ENCODE data around the gene CHODL.

CHODL gene, protein sequence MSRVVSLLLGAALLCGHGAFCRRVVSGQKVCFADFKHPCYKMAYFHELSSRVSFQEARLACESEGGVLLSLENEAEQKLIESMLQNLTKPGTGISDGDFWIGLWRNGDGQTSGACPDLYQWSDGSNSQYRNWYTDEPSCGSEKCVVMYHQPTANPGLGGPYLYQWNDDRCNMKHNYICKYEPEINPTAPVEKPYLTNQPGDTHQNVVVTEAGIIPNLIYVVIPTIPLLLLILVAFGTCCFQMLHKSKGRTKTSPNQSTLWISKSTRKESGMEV

DNA sequence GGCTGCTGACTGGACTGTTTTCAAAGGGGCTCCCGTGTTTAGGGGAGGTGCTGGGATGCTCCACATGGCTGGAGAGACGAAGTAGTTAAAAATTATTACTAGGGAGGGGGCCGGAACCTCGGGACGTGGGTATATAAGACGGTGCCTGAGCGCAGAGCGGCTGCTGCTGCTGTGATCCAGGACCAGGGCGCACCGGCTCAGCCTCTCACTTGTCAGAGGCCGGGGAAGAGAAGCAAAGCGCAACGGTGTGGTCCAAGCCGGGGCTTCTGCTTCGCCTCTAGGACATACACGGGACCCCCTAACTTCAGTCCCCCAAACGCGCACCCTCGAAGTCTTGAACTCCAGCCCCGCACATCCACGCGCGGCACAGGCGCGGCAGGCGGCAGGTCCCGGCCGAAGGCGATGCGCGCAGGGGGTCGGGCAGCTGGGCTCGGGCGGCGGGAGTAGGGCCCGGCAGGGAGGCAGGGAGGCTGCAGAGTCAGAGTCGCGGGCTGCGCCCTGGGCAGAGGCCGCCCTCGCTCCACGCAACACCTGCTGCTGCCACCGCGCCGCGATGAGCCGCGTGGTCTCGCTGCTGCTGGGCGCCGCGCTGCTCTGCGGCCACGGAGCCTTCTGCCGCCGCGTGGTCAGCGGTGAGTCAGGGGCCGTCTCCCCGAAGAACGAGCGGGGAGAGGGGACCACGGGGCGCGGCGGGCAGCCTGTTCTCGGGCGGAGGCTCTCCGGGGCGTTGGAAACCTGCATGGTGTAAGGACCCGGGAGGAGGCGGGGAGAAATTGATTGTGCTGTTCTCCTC, at the start of gene CHODL:
Gene CHODL, plus strand, starts transcription at position 163 of the 793 bp plus-strand sequence. Its CDS starts 391 bp downstream, at position 554.
- no peak within 1 kb of the TSS for H3K4me3 ChIP-seq (ENCODE audit: low read depth, low read length)
- TF ChIP-seq, protein P1, sequence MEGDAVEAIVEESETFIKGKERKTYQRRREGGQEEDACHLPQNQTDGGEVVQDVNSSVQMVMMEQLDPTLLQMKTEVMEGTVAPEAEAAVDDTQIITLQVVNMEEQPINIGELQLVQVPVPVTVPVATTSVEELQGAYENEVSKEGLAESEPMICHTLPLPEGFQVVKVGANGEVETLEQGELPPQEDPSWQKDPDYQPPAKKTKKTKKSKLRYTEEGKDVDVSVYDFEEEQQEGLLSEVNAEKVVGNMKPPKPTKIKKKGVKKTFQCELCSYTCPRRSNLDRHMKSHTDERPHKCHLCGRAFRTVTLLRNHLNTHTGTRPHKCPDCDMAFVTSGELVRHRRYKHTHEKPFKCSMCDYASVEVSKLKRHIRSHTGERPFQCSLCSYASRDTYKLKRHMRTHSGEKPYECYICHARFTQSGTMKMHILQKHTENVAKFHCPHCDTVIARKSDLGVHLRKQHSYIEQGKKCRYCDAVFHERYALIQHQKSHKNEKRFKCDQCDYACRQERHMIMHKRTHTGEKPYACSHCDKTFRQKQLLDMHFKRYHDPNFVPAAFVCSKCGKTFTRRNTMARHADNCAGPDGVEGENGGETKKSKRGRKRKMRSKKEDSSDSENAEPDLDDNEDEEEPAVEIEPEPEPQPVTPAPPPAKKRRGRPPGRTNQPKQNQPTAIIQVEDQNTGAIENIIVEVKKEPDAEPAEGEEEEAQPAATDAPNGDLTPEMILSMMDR (IDR thresholded peaks at IDR 0.05; ENCODE audit: low read depth, low read length), result no peak

DNA sequence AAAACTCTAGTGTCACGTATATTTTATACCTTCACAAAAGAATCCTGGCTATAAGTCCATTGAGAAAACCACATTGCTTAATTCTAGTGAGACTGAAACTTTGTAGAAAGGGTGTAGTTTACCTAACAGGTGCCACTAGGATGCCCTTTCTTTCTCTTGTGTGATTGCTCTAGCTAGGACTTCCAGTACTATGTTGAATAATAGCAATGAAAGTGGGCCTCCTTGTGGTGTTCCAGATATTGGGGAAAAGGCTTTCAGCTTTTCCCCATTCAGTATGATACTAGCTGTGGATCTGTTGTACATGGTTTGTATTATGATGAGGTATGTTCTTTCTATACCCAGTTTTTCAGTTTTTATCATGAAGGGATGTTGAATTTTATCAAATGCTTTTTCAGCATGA, 39.7 kb upstream of the CHODL start:
- H3K4me3 ChIP-seq (ENCODE audit: low read depth, low read length), result no peak overlapping the region
- TF ChIP-seq, protein P1 (IDR thresholded peaks at IDR 0.05; ENCODE audit: low read depth, low read length), result no peak

DNA sequence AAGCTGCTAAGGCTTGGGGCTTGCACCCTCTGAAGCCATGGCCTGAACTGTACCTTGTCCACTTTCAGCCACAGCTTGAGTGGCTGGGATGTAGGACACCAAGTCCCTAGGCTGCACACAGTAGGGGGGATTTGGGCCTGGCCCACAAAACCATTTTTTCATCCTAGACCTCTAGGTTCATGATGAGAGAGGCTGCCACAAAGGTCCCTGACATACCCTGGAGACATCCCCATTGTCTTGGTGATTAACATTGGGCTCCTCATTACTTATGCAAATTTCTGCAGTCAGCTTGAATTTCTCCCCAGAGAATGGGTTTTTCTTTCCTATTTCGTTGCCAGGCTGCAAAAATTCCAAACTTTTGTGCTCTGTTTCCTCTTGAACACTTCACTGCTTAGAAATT, 26.3 kb upstream of the CHODL start:
- no peak overlapping the region for H3K4me3 ChIP-seq (ENCODE audit: low read depth, low read length)
- TF ChIP-seq, protein P1 (IDR thresholded peaks at IDR 0.05; ENCODE audit: low read depth, low read length), result no peak

DNA sequence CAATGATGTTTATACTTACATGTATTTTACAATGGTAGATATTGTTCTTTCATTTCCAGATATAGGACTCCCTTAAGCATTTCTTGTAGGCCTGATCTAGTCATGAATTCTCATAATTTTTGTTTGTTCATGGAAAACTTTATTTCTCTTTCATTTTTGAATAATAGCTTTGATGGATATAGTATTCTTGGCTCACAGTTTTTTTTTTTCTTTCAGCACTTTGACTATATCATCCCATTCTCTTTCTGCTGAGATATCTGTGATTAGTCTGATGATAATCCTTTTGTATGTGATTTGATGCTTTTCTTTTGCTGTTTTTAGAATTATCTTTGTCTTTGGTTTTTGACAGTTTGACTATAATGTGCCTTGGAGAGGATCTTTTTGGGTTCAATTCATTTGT, 24.1 kb upstream of the CHODL start:
- TF ChIP-seq, protein P1 (IDR thresholded peaks at IDR 0.05; ENCODE audit: low read depth, low read length), result no peak

DNA sequence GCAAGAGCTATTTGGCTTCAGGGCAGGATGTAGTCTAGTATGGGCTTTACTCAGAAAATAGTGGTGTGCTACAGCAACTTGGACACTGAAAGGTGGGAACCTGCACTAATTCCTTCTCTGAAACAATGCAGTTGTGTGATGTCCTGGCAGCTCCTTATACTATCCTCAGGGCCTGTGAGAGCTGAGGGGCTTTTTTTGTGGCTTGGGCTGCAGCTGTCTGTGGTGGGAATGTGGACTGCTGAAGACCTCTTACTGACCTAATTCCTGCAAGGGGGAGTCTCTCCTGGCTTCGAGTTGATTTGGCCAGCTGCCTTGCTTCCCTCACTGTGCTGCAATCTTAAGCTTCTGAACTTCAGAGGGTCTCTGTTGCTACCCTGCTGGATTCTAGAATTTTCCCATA, 22.3 kb upstream of the CHODL start:
- TF ChIP-seq, protein P1 (IDR thresholded peaks at IDR 0.05; ENCODE audit: low read depth, low read length), result no peak
- no peak overlapping the region for H3K4me3 ChIP-seq (ENCODE audit: low read depth, low read length)

More for the DNA sequence above, 24.1 kb upstream of the CHODL start:
- no peak overlapping the region for H3K4me3 ChIP-seq (ENCODE audit: low read depth, low read length)

DNA sequence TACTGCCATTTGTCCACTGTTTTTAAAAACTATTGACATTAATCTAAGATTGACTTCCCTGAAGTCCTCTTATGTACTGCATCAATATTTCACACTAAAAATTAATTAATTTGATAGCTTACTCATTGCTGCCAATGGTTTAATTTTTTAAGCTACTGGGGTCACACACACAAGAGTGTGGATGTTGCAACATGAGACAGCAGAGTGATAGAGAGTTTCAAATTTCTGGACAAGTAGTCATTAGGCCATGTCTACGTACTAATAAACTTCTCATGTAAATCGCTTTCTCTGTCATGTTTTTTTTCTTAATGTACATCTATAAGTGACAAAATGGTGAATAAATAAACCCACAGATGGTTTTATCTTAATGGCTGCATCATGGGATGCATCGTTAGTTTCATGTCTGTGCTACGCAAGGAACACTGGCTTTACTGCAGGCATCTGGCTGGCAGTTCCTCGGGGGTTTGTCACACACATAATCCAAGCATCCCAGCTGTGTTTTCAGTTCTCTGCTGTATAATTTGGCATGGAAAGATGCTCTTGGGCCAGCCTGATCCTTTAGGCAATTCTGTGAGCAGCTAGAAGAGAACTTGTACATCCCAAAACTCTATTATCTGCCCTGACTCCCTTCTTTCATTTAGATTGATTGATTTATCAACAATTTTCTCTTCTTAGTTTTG, 16.4 kb upstream of the CHODL start:
- no peak overlapping the region for H3K4me3 ChIP-seq (ENCODE audit: low read depth, low read length)
- TF ChIP-seq, protein P1 (IDR thresholded peaks at IDR 0.05; ENCODE audit: low read depth, low read length), result no peak
